Measurements from ENCODE around the gene EDDM13. TPM values are rescaled to one million over a fixed set of nuclear protein-coding genes. Genes with fewer than 3 reads are reported as not detected.
"Not testable (repeated sequence)": the region's sequence is repeated elsewhere in the genome, so short reads cannot be mapped to it uniquely, and the experiment has no call there.

Gene EDDM13
- total and polyA plus RNA-seq, 10 donors: 0.71 to 1.2 (median 1.1) TPM; not detected in 7

DNA sequence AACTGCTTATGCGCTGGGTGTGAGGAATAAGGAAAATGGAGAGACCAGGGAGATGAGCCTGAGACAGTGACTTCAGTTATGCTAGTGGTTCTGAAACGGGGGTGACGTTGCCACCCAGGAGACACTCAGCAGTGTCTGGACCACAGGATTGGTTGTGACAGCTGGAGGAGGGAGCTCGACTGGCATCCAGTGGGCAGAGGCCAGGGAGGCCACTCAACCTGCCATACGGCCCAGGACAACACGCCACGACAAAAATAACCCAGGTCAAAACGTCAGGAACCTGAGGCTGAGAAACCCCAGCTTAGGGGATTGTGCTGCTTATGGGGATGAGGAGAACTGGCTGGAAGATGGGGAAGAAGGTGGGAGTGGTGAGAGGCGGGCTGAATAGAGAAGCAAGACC lies 31.7 kb downstream of the EDDM13 start:
- H3K4me1 ChIP-seq: peaks cover 0 to 18% (median 7%) of the 10 kb centered on the region in 6 donors
- 90 to 94% (median 91%) methylated on average over 9 of the region's 9 CpGs for WGBS, 5 donors

DNA sequence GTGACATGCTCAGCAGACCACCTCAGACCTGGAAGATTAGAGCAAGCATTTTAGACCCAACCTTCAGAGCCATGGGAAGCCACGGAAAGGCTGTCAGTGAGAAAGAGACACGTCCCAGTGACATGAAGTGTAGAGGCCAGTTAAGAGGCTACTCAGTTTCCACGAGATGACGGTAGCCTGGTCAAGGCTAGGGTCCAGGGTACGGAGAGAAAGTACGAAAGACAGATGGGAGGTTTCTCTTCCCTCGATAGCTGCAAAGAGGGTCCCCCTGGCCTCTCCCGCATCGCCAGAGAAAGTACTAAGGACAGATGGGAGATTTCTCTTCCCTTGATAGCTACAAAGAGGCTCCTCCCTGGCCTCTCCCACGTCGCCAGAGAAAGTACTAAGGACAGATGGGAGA lies 33.5 kb downstream of the EDDM13 start:
- intact Hi-C loops (cut with DNase I; ENCODE audit: low total_unique reads): no loop called here
- no peak overlapping the region for H3K4me3 ChIP-seq
- TF ChIP-seq POLR2A (IDR thresholded peaks at IDR 0.05) (no peak), POLR2AphosphoS5 (IDR thresholded peaks at IDR 0.05) (no peak)
- TF ChIP-seq, protein P1, sequence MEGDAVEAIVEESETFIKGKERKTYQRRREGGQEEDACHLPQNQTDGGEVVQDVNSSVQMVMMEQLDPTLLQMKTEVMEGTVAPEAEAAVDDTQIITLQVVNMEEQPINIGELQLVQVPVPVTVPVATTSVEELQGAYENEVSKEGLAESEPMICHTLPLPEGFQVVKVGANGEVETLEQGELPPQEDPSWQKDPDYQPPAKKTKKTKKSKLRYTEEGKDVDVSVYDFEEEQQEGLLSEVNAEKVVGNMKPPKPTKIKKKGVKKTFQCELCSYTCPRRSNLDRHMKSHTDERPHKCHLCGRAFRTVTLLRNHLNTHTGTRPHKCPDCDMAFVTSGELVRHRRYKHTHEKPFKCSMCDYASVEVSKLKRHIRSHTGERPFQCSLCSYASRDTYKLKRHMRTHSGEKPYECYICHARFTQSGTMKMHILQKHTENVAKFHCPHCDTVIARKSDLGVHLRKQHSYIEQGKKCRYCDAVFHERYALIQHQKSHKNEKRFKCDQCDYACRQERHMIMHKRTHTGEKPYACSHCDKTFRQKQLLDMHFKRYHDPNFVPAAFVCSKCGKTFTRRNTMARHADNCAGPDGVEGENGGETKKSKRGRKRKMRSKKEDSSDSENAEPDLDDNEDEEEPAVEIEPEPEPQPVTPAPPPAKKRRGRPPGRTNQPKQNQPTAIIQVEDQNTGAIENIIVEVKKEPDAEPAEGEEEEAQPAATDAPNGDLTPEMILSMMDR (IDR thresholded peaks at IDR 0.05 in 8 of 11, conservative IDR thresholded peaks at IDR 0.05 in 3 of 11): no peak
- H3K36me3 ChIP-seq: peaks cover 0 to 44% (median 7%) of the 10 kb centered on the region in 6 donors
- H3K9me3 ChIP-seq: no peaks in the 10 kb centered on the region
- no peak for DNase-seq
- H3K27ac ChIP-seq: peak overlapping the region in 6 of 8 donors; percentile 15 to 76 (median 64)
- H3K4me1 ChIP-seq: peaks cover 0 to 25% (median 13%) of the 10 kb centered on the region in 6 donors
- WGBS, 5 donors: 81 to 91% (median 90%) methylated on average over 9 to 11 of the region's 11 CpGs
- no peaks in the 10 kb centered on the region for H3K27me3 ChIP-seq (replicated peaks in 1 of 7)

More for the DNA sequence above, 31.7 kb downstream of the EDDM13 start:
- Histone ChIP-seq H3K27ac (no peak overlapping the region), H3K27me3 (replicated peaks in 1 of 7) (no peaks in the 10 kb centered on the region), H3K9me3 (no peaks in the 10 kb centered on the region), H3K4me3 (no peak overlapping the region), H3K36me3 (peaks cover 0 to 38% (median 0%) of the 10 kb centered on the region in 6 donors)
- no peak for DNase-seq
- intact Hi-C loops (cut with DNase I; ENCODE audit: low total_unique reads): no loop called here
- TF ChIP-seq, protein P1 (IDR thresholded peaks at IDR 0.05 in 8 of 11, conservative IDR thresholded peaks at IDR 0.05 in 3 of 11): no peak
- TF ChIP-seq POLR2AphosphoS5 (IDR thresholded peaks at IDR 0.05) (no peak), POLR2A (IDR thresholded peaks at IDR 0.05) (no peak)

DNA sequence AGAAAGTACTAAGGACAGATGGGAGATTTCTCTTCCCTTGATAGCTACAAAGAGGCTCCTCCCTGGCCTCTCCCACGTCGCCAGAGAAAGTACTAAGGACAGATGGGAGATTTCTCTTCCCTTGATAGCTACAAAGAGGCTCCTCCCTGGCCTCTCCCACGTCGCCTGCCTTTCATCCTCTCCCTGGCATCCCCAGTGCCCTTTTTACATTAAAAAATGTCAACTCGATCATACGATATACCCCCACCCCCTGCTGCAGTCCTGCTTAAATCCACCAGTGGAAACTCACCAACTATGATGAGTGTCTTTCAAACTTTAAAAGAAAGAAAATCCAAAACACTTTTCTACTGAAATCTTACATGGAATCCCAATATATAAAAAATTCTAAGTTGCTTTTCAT lies 34.5 kb downstream of the EDDM13 start:
- H3K4me3 ChIP-seq; DNase-seq; H3K9me3 ChIP-seq; intact Hi-C loops (cut with DNase I; ENCODE audit: low total_unique reads); H3K27me3 ChIP-seq (replicated peaks in 1 of 7): not testable (repeated sequence)
- Histone ChIP-seq H3K27ac (peak overlapping the region in 5 of 8 donors; percentile 9 to 59 (median 48)), H3K4me1 (peaks cover 0 to 18% (median 6%) of the 10 kb centered on the region in 6 donors), H3K36me3 (peaks cover 0 to 53% (median 7%) of the 10 kb centered on the region in 6 donors)
- whole genome bisulfite sequencing, 5 donors: 72 to 91% (median 78%) methylated on average over 6 of the region's 6 CpGs

DNA sequence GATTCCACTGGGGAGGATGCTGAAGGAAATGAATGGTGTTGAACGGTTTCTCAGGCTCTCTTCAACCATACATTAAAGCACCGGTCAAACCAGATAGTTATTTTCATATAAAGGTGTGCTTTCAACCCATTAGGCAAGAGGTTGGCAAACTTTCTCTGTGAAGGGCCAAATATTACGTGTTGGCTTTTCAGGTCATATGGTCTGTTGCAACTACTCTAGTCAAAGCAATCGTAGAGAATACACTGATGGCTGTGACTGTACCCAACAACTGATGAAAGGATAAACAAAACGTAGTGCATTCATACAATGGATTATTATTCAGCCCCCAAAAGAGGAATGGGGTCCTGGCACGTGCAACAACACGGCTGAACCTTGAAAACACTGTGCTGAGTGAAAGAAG lies 36.2 kb downstream of the EDDM13 start:
- Histone ChIP-seq H3K4me3 (no peak overlapping the region), H3K27ac (peak overlapping the region in 2 of 8 donors; percentile 0 to 59), H3K27me3 (replicated peaks in 1 of 7) (no peaks in the 10 kb centered on the region), H3K36me3 (peaks cover 0 to 45% (median 9%) of the 10 kb centered on the region in 6 donors), H3K4me1 (peaks cover 4 to 35% (median 18%) of the 10 kb centered on the region in 6 donors), H3K9me3 (no peaks in the 10 kb centered on the region)
- 81 to 88% (median 84%) methylated on average over 7 of the region's 7 CpGs for WGBS, 5 donors
- DNase-seq: no peak
- TF ChIP-seq, protein P1 (IDR thresholded peaks at IDR 0.05 in 8 of 11, conservative IDR thresholded peaks at IDR 0.05 in 3 of 11): no peak
- TF ChIP-seq POLR2A (IDR thresholded peaks at IDR 0.05) (no peak), POLR2AphosphoS5 (IDR thresholded peaks at IDR 0.05) (no peak)
- intact Hi-C loops (cut with DNase I; ENCODE audit: low total_unique reads): no loop called here

Measured in spleen (tissue), 11 donors.